ENCODE data around the gene ARFGAP1.
"Not testable (repeated sequence)": the region's sequence is repeated elsewhere in the genome, so short reads cannot be mapped to it uniquely, and the experiment has no call there.

ARFGAP1 gene

DNA sequence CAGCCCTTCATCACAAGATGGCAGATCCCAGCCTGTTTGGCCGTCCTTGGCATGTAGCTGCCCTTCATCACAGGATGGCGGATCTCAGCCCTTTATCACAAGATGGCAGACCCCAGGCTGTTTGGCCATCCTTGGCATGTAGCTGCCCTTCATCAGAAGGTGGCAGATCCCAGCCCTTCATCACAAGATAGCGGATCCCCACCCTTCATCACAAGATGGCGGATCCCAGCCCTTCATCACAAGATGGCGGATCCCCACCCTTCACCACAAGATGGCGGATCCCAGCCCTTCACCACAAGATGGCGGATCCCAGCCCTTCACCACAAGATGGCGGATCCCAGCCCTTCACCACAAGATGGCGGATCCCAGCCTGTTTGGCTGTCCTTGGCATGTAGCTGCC lies 62.4 kb downstream of the ARFGAP1 start:
- not testable (repeated sequence) for DNase-seq (ENCODE audit: low read depth)

- DNase-seq (ENCODE audit: low read depth), result no peak
Measured at GRCh38 chr20:63335711-63336110, 63.1 kb downstream of the ARFGAP1 start.

GRCh38 chr20:63336232-63336752 lies 63.7 kb downstream of the ARFGAP1 start:
- no peak for DNase-seq (ENCODE audit: low read depth)

- DNase-seq (ENCODE audit: low read depth), result no peak
Measured at GRCh38 chr20:63337786-63338420, 65.3 kb downstream of the ARFGAP1 start.

Measured in stimulated activated CD8-positive, alpha-beta memory T cell treated with anti-CD3 and anti-CD28 coated beads, Interleukin-7, amount 100 ng/mL, for 24 hours (primary cell).